Activated T-helper 1 cell treated with anti-CD3 and anti-CD28 coated beads, Interleukin-2, amount 50 U/mL, for 16 hours (primary cell): ENCODE results near the gene PHKA1.
"Not testable (repeated sequence)": the region's sequence is repeated elsewhere in the genome, so short reads cannot be mapped to it uniquely, and the experiment has no call there.

Experiments
- DNase-seq, 2 donors: peaks; one replicate each; pipeline ENCODE4 v3.0.0-alpha.2; 2020; ENCODE audit warnings: low read depth in 1 of 2, low spot score in 1 of 2

Gene PHKA1

DNA sequence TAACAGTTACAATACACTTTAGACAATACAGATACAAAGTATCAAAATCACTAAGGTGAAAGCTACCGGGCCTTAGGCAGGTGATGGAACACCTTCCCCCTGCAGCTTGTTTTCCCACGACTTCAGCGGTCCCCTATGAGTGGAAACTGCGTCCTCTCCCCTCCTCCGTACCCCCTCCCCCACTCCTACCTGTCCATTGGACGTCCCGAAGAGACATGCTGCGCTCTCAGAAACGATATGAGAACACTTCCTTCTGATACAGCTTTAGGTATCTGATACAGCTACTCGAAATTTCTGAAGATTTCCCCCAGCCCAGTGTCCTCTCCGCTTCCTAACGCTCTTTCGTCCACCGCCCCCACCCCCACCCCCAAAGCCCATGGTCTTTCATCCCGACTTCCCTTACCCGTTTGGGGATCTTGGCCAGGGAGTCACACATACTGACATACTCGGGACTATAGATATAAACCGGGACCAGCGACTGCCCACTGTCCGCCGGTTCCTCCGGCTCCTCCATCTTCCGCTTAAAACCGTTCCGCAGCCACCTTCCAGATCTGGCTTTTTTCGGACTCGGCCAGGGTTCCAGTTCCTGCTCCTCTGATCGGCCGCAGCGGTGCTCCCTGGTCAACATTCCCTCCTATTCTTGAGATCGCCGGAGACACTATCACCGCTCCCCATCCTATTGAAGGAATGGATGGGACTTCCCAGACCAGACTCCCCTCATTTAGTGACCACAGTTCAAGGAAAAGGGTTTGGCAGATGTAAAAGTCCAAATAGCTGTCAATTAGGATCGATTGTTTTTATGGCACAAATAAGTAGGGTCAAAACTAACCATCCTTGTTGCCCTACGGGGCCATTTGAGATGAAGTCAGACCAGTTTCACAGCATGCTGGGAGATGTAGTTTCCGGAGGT lies 141.6 kb downstream of the PHKA1 start, which contains the start of gene HDAC8:
TSS of gene HDAC8 (minus strand) at position 596 of the 910 bp plus-strand sequence. CDS start at position 514, 82 bp downstream.
- no peak for DNase-seq

DNA sequence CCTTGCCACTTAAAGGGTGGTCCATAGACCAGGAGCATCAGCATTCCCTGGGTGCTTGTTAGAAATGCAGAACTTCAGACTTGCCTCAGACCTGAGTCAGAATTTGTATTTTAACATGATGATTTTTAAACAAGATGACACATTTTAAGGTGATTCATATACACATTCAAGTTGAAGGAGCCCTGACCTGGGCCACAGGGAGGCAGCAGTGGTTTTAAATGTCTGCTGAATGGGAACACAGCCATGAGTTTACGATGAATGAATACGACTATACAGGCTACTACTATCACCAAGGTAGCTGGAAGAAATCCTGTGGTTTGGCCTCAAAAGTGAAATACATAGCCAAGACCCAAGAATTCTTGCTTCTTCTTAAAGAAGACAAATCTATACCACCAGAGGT lies 144.3 kb downstream of the PHKA1 start:
- DNase-seq = no peak

DNA sequence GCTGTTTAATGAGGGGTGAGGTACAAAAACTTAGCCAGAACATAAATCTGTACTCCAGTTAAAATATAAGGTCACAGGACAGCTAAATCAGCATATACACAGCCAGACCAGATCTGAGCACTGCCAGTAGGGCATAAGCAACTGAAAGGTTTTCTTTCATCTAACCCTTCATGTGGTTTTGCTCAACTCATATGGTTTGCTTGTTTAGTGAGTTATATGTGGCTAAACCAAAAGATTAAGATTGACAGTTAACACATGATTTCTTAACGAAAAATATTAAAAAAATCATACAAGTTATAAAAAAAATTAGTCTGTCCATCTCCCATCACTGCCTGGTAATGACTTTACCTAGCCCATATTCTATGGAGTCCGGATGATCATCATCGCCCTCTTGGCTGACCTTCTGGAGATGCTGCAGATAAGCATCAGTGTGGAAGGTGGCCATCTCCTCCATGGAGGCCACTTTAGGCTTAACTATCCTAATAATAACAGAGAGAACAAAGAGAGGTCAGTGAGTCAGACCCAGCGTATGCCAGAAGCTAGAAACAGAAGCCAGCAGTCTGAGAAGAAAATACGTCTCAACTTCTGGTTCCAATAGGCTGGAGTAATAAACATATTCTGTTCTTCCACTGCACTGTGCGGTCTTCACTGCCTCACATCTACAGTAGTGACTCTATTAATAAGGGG lies 145.6 kb downstream of the PHKA1 start:
- no peak for DNase-seq

- DNase-seq = no peak
Measured at GRCh38 chrX:72566448-72566847, 147.7 kb downstream of the PHKA1 start.

- not testable (repeated sequence) for DNase-seq
Measured at GRCh38 chrX:72559655-72560054, 154.5 kb downstream of the PHKA1 start.

DNA sequence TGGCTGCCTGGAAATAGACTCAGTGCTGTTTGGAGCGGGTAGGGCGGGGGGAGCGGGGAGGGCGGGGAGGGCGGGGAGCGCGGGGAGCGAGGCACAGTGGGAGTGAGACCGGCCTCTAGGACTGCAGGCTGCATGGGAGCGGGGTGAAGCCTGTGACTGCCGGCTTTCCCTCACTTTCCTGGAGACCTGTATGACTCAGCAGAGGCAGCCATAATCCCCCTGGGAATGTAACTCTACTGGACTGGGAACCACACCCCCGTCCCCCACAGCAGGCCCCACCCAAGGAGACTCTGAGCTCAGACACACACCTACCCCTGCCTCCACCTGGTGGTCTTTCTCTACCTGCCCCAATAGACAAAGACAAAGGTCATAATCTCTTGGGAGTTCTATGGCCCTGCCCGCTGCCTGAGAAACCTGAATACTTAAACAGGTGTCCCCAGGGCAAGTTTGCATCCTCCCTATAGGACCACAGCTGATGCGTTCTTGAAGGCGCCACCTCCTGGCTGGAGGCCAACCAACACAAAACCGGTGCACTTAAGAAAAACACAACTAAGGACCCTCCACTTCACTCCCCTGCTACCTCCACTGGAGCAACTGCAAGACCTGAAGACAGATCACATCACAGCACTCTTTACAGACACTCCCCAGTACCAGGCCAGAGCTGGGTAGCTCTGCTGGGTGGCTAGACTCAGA lies 159.5 kb downstream of the PHKA1 start:
- no peak for DNase-seq

- not testable (repeated sequence) for DNase-seq
Measured at GRCh38 chrX:72552443-72552842, 161.7 kb downstream of the PHKA1 start.

DNA sequence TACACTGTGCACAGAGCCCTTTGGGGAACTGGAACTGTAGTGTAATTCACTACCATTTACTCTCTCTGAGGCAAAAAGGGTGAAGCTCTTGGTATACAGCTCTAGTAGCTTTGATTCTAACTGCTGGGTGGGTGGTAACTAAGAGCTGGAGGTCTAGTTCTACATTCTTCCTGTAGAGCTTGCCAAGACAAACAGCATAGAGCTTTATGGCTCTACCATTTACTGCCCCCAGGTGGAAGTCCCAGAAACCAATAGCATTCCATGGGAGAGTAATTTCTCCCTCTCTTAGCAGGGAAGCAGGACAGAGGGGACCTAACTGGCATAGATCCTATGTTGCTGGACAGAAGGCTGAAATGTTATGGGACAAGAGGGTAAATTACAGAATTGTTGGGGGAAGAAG lies 168.1 kb downstream of the PHKA1 start:
- no peak for DNase-seq

DNA sequence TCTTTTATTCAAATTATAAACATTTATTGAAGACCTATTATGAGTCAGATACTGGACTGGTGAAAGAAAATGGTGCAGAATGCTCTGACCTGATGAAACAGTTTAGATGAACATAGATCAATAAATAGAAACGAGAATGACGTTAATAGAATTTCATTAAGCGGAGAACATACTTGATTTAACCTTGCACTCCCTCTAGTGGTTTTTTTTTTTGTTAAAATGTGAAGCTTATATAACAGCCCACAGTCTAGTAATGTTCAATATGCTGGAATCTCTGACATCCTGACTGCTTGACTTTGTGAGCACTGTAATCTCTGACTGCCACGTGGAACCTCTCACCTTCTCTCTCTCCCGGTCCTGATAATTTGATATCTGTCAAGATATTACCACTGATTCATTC lies 173.8 kb downstream of the PHKA1 start:
- DNase-seq = no peak

DNA sequence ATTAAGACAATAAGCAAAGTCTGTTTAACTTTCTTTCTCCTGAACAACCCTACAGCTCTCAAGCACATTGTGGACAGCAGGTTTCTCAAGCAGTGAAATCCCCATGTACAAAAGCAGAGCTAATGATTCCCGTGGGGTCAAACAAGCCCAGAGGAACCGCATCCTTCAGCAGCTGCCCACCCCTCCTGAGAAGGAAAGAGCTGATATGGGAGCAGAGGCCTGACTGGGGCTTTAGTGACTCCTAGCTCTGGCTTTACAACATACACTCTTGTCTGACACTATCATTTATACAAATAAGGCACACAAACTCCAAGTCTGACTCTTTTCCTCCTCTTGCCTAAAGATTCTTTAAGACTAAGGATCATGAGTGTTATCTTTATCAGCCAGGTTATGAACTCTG lies 174.3 kb downstream of the PHKA1 start:
- no peak for DNase-seq

- DNase-seq = no peak
Measured at GRCh38 chrX:72536542-72536941, 177.6 kb downstream of the PHKA1 start.

DNA sequence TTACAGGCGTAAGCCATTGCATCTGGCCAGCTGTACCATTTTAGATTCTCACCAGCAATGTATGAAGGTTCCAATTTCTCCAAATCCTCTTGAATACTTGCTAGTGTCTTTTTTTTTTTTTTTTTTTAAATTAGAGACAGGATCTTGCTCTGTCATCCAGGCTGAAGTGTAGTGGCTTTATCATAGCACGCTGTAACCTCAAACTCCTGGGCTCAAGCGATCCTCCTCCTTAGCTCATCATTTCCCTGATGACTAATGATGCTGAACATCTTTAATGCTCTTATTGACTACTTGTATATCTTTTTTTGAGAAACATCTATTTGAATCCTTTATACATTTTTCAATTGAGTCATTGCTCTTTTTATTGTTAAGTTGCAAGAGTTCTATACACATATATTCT lies 181.7 kb downstream of the PHKA1 start:
- no peak for DNase-seq
